Measurements from ENCODE around the gene MPC1L.

MPC1L gene

DNA sequence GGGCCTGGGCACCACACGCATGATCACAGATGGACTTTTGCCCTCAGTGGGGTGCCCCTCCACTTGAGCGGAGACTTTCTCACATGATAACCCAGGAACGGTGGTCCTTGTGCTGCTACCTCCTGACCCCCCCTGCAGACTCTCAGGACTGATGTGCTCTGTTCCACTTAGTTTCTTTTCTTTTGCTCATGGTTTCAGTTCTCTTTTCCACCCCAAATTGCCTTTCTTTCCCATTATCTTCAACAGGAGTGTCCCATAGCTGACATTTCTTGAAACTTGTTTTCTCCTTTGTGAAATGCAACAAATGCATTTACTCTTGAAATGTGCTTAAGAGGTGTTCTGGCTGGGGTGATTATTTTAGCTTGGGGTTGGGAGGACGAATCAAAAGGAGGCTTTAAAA is 9.0 kb downstream of the MPC1L start:
- no peak for DNase-seq (ENCODE audit: low read depth)

DNA sequence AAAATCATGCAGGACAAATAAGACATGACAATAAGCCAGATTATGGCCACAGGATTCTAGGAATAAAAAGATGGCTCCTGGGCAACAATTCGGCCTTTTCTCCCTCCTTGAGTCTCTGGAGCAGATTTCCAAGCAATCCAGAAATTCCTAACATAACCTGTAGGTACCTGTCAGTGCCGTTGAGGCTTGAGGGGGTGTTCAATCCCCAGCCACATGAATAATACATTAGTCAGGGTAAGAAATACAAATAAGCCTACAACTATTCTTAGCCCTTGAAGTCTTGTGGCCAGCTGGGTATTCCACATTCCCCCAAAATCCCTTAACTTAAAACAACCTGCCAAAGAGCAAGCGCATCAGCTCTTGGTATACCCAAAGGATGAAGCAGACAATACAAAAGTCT is 14.5 kb downstream of the MPC1L start:
- DNase-seq (ENCODE audit: low read depth): no peak

DNA sequence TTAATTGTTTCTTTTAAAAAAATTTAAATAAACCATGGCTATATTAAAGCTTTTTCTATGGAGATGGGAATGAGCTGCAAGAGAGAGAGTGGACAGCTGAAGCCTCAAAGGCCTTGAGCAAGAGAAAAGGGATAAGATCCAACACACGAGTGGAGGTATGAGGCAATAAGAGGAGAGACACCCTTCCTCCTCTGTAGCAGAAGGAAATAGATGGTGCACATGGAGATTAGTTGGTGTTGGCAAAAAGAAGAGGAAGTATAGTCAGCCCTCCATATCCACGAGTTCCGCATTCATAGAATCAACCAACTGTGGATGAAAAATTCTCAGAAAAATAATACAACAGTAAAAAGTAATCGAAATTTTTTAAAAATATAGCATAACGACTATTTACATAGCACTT is 20.9 kb downstream of the MPC1L start:
- DNase-seq (ENCODE audit: low read depth): no peak

DNA sequence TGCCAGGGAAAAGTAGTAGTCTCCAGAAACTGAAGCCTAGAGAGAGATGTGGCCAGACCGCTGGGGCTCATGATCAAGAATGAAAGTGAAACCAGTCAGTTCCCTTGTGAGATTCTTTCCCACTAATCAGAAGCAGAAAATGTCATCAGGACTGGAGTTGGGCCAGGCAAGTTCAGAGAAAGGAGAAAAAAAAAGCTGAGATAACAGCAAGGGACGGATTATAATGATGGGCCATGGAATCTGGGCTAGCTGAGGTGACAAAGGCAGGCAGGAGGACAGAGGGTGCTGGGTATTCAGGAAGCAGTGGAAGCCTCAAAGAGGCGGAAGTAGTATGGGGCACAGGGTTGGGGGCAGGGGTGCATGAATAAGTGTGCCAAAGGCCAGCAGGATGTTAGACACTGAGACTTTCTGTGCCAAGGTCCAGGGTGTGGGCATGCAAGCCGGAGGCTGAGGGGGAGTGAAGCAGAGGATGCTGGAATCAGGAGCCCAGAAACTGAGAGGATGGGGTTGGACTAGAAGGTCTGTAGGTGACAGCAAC is 21.7 kb downstream of the MPC1L start:
- DNase-seq (ENCODE audit: low read depth): no peak

DNA sequence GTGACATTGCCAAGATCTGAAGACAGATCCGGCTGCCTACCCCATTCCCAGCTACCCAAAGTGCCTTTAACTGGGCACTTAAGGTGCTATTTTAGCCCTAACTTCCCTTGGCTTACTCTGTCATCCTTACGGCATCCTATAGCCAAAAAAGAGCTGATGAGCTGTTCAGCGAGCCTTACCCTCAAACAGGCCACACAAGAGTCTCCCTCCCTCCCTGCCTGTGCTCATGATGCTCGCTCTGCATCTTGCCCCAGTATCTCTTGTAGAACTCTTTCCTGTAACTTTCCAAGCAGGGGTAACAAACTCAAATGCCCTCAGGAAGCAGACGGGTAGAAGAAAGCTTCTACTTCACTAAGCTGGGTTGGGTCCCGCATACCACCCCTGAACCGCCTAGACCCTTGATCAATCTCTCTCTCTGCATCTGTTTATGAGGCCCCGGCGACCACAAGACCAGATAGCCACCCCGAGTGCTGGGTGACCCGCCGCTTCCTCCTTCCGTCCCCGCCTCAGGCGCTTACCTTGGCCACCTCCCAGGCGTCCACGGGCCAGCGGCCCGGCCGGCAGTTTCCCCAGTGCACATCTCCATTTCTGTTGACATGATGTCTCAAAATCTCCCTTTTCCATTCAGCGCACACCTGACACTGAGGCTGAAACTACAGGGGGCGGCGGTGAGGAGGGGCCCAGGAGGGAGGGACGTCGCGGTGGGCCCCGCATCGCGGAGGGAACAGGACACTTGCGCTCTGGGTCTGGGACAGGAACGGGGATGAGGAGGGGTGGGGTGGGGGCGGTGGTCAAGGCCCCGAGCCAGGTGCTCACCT is 23.5 kb downstream of the MPC1L start:
- DNase-seq (ENCODE audit: low read depth): no peak

DNA sequence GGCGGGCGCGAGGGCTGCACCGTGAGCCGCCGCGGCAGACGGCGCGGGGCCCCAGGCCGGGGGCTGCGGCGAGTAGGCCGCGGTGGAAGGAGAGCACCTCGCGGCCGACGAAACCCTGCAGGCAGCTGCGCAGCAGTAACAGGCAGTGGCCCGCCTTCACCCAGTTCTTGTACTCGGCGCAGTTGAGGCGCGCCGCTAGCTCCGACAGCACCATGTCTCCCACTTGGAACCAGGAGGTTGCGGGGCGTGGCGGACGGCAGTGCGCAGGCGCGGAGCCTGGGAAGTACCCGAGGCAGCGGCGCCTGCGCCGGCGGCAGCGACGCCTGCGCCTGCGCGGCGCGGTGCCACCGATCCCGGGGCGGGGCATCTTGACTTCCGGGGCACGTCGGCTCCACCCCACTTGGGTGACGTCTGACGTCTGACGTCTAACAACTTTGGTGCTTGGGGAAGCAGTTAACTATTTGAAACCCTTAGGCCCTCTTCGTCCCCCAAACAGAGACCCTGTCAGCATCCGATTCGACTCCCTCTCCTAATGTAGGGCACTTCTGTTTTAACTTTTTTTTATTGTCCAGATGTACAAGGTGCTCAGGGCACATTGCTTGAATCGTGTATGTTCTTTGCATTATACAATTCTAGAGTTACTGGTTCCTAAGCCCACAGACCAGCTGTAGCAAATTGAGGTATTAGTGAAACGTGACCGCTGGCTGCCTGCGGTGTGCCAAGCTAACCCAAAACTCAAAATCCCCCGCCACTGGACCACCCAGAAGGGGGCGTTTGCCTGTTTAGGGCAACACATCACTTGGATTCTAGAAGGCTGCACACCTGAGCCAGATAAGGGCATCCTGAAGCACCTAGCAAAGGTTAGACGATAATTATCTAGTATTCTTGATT is 24.3 kb downstream of the MPC1L start, which contains the start of gene CXorf38:
CXorf38 (minus strand) TSS at position 255 of the 891 bp plus-strand sequence; CDS start at position 214, 41 bp downstream.
- peak; percentile 77 for DNase-seq (ENCODE audit: low read depth)

DNA sequence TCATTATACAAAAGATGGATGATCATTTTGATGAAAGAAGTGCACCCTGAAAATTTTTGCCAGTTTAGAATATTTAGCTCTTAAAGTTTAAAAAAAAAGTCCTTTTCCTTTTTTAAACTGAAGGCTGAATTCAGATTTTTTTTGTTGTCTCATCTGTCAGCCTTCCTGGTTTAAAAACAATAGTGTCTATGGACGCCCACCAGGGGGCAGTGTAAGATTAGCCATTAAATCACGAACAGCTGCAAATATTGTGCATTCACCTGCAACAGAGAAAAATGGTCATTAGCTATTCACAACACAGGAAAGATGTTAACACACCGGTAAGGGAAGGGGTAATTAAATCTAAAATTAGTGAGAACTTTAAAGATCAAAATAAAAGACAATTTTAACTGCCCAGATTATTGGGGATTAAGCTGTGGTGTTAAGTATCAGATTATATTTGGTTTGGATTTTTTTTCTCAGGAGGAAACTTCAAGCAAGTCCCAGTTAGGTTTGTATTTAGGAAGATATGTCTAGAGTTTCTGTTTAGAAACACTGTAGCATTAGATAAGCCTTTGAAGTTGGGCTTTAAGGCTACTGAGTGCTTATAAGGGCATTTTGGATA is 28.5 kb downstream of the MPC1L start:
- no peak for DNase-seq (ENCODE audit: low read depth)

DNA sequence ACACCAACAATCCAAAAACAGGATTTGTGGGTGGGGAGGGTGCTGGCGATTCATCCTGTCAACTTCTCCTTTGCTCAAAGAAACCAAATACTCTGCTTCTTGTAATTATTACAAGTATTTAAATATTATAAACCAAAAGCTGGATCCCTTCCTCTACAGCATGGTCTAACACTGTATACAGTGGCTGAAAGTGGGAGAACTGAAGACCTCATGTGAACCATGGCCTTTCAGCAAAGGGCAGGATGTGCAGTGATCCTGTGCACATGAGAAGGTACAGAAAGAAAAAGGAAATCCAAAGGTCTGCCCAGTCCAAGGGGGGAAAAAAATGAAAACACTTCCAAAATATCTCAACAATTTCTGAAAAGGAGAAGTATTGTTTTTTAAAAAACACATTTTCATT is 29.4 kb downstream of the MPC1L start:
- DNase-seq (ENCODE audit: low read depth): no peak

GRCh38 chrX:40653535-40653934 is 30.3 kb downstream of the MPC1L start:
- no peak for DNase-seq (ENCODE audit: low read depth)

DNA sequence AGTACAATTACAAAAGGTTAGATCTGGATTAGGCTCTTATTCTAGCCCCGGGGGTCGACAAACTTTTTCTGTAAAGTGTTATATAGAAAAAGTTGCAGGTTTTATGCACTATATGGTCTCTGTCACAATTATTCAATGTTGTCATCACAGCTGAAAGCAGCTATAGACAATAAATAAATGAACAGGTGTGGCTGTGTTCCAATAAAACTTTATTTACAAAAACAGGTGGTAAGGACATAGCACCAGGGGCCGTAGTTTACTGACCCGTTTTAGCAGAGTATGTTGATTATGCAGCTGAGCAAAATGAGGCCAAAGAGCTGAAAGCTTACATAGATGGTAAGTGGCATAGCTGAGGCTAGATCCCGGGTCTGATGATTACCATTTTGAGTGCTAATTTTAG is 37.2 kb downstream of the MPC1L start:
- no peak for DNase-seq (ENCODE audit: low read depth)

- no peak for DNase-seq (ENCODE audit: low read depth)
Observed at GRCh38 chrX:40661489-40661888, 38.3 kb downstream of the MPC1L start.

DNA sequence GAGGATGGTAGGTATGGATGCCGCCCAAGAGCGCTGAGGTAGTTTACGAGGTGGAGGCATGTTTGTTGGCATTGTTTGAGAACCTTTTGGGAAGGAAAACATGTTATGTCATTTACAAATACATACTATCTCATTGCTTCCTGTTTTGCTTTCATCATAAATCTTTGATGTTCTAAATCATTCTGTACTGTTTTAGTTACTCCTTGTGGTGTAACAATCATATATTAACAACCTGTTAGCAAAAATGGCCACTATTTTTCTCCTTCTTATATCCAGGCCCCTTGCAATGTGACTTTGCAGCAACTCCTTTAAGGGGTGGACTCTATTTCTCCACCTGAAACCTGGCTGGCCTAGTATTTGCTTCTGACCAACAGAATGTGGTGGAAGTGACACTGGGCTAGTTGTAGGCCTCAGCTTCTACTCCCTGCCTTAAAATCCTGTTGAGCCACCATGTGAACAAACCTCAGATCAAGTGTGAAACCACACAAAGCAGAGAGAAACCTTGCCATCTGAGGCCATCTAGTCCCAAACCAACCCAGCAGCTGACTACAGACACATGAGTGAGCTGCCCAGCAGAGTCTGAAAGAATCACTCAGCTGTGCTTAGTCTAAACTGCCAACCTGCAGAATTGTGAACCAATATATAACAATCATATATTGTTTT is 40.0 kb downstream of the MPC1L start:
- DNase-seq (ENCODE audit: low read depth): no peak

GRCh38 chrX:40663880-40664630 is 40.8 kb downstream of the MPC1L start:
- no peak for DNase-seq (ENCODE audit: low read depth)

- DNase-seq (ENCODE audit: low read depth): no peak
Observed at GRCh38 chrX:40671126-40671525, 47.9 kb downstream of the MPC1L start.

Measured in stimulated activated CD8-positive, alpha-beta memory T cell treated with anti-CD3 and anti-CD28 coated beads, Interleukin-7, amount 100 ng/mL, for 24 hours (primary cell).